ENCODE measurements around the gene NXPH1. TPM values are rescaled to one million over a fixed set of nuclear protein-coding genes. Genes with fewer than 3 reads are reported as not detected.

Gene NXPH1
- total RNA-seq, 1 experiment from 2014 or later = not detected

GRCh38 chr7:8436965-8437364, 3.6 kb downstream of the NXPH1 start:
- intact Hi-C loops (cut with micrococcal nuclease; ENCODE audit: unreplicated experiment) = loop anchor here (1.0 to 5.0 kb wide), 6 partner anchors 53 to 385 kb away; no protein-coding TSS in a partner anchor
- H3K27me3 Mint-ChIP-seq (ENCODE audit: unreplicated experiment) = peaks cover 45% of the 10 kb centered on the region
- no peaks in the 10 kb centered on the region for H3K36me3 Mint-ChIP-seq (ENCODE audit: insufficient read depth, unreplicated experiment)
- peak; percentile 92 for DNase-seq
- H3K9me3 Mint-ChIP-seq (ENCODE audit: low read depth, unreplicated experiment) = peaks cover 2% of the 10 kb centered on the region
- peak overlapping the region; percentile 63 for H3K4me3 Mint-ChIP-seq (ENCODE audit: low read depth, unreplicated experiment)
- H3K4me1 Mint-ChIP-seq (ENCODE audit: low read depth, unreplicated experiment) = peaks cover 9% of the 10 kb centered on the region
- no TSS peak for BruUV-seq (replicated peaks)
- CTCF ChIA-PET = interaction anchor here (0.6 to 1.1 kb wide), 8 partner anchors 10 to 302 kb away, joined by 3 to 7 read pairs (median 3); no protein-coding TSS in a partner anchor
- TF ChIP-seq, protein P1, sequence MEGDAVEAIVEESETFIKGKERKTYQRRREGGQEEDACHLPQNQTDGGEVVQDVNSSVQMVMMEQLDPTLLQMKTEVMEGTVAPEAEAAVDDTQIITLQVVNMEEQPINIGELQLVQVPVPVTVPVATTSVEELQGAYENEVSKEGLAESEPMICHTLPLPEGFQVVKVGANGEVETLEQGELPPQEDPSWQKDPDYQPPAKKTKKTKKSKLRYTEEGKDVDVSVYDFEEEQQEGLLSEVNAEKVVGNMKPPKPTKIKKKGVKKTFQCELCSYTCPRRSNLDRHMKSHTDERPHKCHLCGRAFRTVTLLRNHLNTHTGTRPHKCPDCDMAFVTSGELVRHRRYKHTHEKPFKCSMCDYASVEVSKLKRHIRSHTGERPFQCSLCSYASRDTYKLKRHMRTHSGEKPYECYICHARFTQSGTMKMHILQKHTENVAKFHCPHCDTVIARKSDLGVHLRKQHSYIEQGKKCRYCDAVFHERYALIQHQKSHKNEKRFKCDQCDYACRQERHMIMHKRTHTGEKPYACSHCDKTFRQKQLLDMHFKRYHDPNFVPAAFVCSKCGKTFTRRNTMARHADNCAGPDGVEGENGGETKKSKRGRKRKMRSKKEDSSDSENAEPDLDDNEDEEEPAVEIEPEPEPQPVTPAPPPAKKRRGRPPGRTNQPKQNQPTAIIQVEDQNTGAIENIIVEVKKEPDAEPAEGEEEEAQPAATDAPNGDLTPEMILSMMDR (IDR thresholded peaks at IDR 0.05; ENCODE audit: unreplicated experiment) = peak; percentile 96
- no peak overlapping the region for H3K27ac Mint-ChIP-seq (ENCODE audit: unreplicated experiment)

DNA sequence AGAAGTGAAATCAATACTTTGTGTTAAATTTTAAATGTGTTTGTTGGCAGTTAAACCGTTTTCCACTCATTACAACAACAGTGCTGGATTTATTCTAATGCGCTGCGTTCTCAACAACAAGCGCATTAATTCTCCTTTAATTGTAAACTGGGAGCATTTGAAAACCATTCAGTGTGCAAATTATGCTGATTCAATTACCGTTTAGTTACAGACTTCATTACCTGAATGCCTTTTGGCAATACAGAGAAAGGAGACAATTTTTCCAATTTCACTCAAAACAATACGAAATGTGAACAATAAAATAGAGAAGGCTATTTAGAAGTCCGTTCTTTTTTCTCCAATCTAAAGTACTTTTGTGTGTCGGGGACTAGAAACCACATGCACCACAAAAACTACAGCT, 4.2 kb downstream of the NXPH1 start:
- DNase-seq = no peak
- Mint-ChIP-seq H3K27me3 (ENCODE audit: unreplicated experiment) (peaks cover 40% of the 10 kb centered on the region), H3K4me1 (ENCODE audit: low read depth, unreplicated experiment) (peaks cover 9% of the 10 kb centered on the region), H3K4me3 (ENCODE audit: low read depth, unreplicated experiment) (no peak overlapping the region), H3K9me3 (ENCODE audit: low read depth, unreplicated experiment) (peaks cover 2% of the 10 kb centered on the region), H3K36me3 (ENCODE audit: insufficient read depth, unreplicated experiment) (peaks cover 3% of the 10 kb centered on the region), H3K27ac (ENCODE audit: unreplicated experiment) (no peak overlapping the region)
- CTCF ChIA-PET = no interaction called here
- TF ChIP-seq, protein P1 (IDR thresholded peaks at IDR 0.05; ENCODE audit: unreplicated experiment) = no peak
- intact Hi-C loops (cut with micrococcal nuclease; ENCODE audit: unreplicated experiment) = loop anchor here (1.0 to 5.0 kb wide), 6 partner anchors 53 to 385 kb away; no protein-coding TSS in a partner anchor
- BruUV-seq (replicated peaks) = no TSS peak

GRCh38 chr7:8440670-8441069, 7.3 kb downstream of the NXPH1 start:
- Mint-ChIP-seq H3K4me1 (ENCODE audit: low read depth, unreplicated experiment) (no peaks in the 10 kb centered on the region), H3K4me3 (ENCODE audit: low read depth, unreplicated experiment) (no peak overlapping the region), H3K27me3 (ENCODE audit: unreplicated experiment) (peaks cover 10% of the 10 kb centered on the region), H3K9me3 (ENCODE audit: low read depth, unreplicated experiment) (no peaks in the 10 kb centered on the region), H3K36me3 (ENCODE audit: insufficient read depth, unreplicated experiment) (peaks cover 9% of the 10 kb centered on the region), H3K27ac (ENCODE audit: unreplicated experiment) (no peak overlapping the region)
- TF ChIP-seq, protein P1 (IDR thresholded peaks at IDR 0.05; ENCODE audit: unreplicated experiment) = no peak
- CTCF ChIA-PET = no interaction called here
- intact Hi-C loops (cut with micrococcal nuclease; ENCODE audit: unreplicated experiment) = no loop called here
- no peak for DNase-seq
- BruUV-seq (replicated peaks) = no TSS peak

GRCh38 chr7:8441106-8441965, 7.9 kb downstream of the NXPH1 start:
- intact Hi-C loops (cut with micrococcal nuclease; ENCODE audit: unreplicated experiment) = no loop called here
- no peaks in the 10 kb centered on the region for H3K9me3 Mint-ChIP-seq (ENCODE audit: low read depth, unreplicated experiment)
- DNase-seq = no peak
- no peak overlapping the region for H3K4me3 Mint-ChIP-seq (ENCODE audit: low read depth, unreplicated experiment)
- H3K4me1 Mint-ChIP-seq (ENCODE audit: low read depth, unreplicated experiment) = no peaks in the 10 kb centered on the region
- no TSS peak for BruUV-seq (replicated peaks)
- CTCF ChIA-PET = interaction anchor here (0.8 kb wide), 1 partner anchor 155 kb away, joined by 3 read pairs; no protein-coding TSS in a partner anchor
- H3K27me3 Mint-ChIP-seq (ENCODE audit: unreplicated experiment) = peaks cover 3% of the 10 kb centered on the region
- H3K36me3 Mint-ChIP-seq (ENCODE audit: insufficient read depth, unreplicated experiment) = peaks cover 9% of the 10 kb centered on the region
- TF ChIP-seq, protein P1 (IDR thresholded peaks at IDR 0.05; ENCODE audit: unreplicated experiment) = no peak
- no peak overlapping the region for H3K27ac Mint-ChIP-seq (ENCODE audit: unreplicated experiment)
